ENCODE data around the gene RUBCN.

DNA sequence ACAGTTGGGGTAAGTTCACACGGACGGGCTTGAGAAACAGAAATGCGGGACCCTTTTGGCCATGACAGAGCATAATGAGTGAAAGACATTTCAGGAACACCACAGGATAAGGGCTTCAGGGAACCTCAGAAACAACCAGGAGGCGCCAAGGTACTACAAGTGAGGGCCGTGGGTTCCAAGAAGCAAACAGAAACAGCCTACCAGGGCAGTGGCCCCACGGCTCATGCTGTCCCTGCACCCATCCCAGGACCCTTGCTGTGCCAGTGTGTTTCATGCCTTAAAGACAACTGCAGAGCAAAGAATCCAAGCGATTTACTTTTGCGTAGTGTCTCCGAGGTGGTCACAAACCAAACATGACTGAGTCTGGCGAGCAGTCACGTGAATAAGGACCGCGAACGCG, 54.0 kb downstream of the RUBCN start:
- TF ChIP-seq, protein P1, sequence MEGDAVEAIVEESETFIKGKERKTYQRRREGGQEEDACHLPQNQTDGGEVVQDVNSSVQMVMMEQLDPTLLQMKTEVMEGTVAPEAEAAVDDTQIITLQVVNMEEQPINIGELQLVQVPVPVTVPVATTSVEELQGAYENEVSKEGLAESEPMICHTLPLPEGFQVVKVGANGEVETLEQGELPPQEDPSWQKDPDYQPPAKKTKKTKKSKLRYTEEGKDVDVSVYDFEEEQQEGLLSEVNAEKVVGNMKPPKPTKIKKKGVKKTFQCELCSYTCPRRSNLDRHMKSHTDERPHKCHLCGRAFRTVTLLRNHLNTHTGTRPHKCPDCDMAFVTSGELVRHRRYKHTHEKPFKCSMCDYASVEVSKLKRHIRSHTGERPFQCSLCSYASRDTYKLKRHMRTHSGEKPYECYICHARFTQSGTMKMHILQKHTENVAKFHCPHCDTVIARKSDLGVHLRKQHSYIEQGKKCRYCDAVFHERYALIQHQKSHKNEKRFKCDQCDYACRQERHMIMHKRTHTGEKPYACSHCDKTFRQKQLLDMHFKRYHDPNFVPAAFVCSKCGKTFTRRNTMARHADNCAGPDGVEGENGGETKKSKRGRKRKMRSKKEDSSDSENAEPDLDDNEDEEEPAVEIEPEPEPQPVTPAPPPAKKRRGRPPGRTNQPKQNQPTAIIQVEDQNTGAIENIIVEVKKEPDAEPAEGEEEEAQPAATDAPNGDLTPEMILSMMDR (IDR thresholded peaks at IDR 0.05), result no peak
- no peak for TF ChIP-seq POLR2A (IDR thresholded peaks at IDR 0.05)

All from gastroesophageal sphincter (tissue), 3 donors.